ENCODE results near the gene HIP1.
"Not testable (repeated sequence)": the region's sequence is repeated elsewhere in the genome, so short reads cannot be mapped to it uniquely, and the experiment has no call there.

The HIP1 gene

GRCh38 chr7:75572814-75573213, 165.9 kb downstream of the HIP1 start:
- no peak for DNase-seq (ENCODE audit: low read depth)

GRCh38 chr7:75572396-75572795, 166.3 kb downstream of the HIP1 start:
- no peak for DNase-seq (ENCODE audit: low read depth)

- no peak for DNase-seq (ENCODE audit: low read depth)
Observed at GRCh38 chr7:75571209-75571608, 167.5 kb downstream of the HIP1 start.

GRCh38 chr7:75569629-75570282, 169.0 kb downstream of the HIP1 start:
- not testable (repeated sequence) for DNase-seq (ENCODE audit: low read depth)

GRCh38 chr7:75567948-75568595, 170.7 kb downstream of the HIP1 start:
- no peak for DNase-seq (ENCODE audit: low read depth)

GRCh38 chr7:75565132-75565837, 173.5 kb downstream of the HIP1 start:
- no peak for DNase-seq (ENCODE audit: low read depth)

- DNase-seq (ENCODE audit: low read depth) = no peak
Observed at GRCh38 chr7:75563171-75563570, 175.6 kb downstream of the HIP1 start.

- no peak for DNase-seq (ENCODE audit: low read depth)
Observed at GRCh38 chr7:75559976-75560365, 178.8 kb downstream of the HIP1 start.

- no peak for DNase-seq (ENCODE audit: low read depth)
Observed at GRCh38 chr7:75559355-75559975, 179.3 kb downstream of the HIP1 start.

- DNase-seq (ENCODE audit: low read depth) = not testable (repeated sequence)
Observed at GRCh38 chr7:75556835-75557234, 181.9 kb downstream of the HIP1 start.

- no peak for DNase-seq (ENCODE audit: low read depth)
Observed at GRCh38 chr7:75555736-75556135, 183.0 kb downstream of the HIP1 start.

GRCh38 chr7:75546237-75547015, 192.3 kb downstream of the HIP1 start:
- no peak for DNase-seq (ENCODE audit: low read depth)

- no peak for DNase-seq (ENCODE audit: low read depth)
Observed at GRCh38 chr7:75537731-75538130, 201.0 kb downstream of the HIP1 start.

GRCh38 chr7:75536940-75537538, 201.7 kb downstream of the HIP1 start:
- no peak for DNase-seq (ENCODE audit: low read depth)

GRCh38 chr7:75536491-75536890, 202.2 kb downstream of the HIP1 start:
- no peak for DNase-seq (ENCODE audit: low read depth)

- no peak for DNase-seq (ENCODE audit: low read depth)
Observed at GRCh38 chr7:75534727-75535307, 203.9 kb downstream of the HIP1 start.

GRCh38 chr7:75533926-75534325, 204.8 kb downstream of the HIP1 start:
- no peak for DNase-seq (ENCODE audit: low read depth)

GRCh38 chr7:75532639-75533038, 206.1 kb downstream of the HIP1 start:
- DNase-seq (ENCODE audit: low read depth) = no peak

- DNase-seq (ENCODE audit: low read depth) = no peak
Observed at GRCh38 chr7:75531359-75531821, 207.4 kb downstream of the HIP1 start.

GRCh38 chr7:75527224-75527722, 211.5 kb downstream of the HIP1 start:
- not testable (repeated sequence) for DNase-seq (ENCODE audit: low read depth)

- not testable (repeated sequence) for DNase-seq (ENCODE audit: low read depth)
Observed at GRCh38 chr7:75521727-75522126, 217.0 kb downstream of the HIP1 start.
